COR-L47 (cell line): ENCODE data around the gene MT1M.
"Not testable (repeated sequence)": the region's sequence is repeated elsewhere in the genome, so short reads cannot be mapped to it uniquely, and the experiment has no call there.

Experiments used
- DNase-seq: peaks from one replicate; lab custom pipeline; 2025; lab: John Stamatoyannopoulos, UW

MT1M gene

DNA sequence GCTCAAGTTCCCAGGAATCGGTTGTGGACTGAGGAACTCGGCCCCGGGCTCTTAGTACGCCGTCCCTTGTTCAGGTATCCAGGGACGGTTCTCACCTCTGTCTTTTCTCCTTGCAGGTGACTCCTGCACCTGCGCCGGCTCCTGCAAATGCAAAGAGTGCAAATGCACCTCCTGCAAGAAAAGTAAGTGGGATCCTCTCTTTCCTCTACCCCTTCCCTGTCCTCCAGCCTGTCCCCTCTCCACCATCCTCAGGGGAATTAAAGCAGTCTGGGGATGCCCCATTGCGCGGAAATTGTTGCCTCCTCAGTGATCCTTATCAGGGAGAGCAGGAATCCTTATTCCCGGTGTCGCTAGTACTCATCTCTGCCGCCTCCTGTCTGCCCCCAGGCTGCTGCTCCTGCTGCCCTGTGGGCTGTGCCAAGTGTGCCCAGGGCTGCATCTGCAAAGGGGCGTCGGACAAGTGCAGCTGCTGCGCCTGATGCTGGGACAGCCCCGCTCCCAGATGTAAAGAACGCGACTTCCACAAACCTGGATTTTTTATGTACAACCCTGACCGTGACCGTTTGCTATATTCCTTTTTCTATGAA lies 23.5 kb upstream of the MT1M start:
- DNase-seq, result no peak

DNA sequence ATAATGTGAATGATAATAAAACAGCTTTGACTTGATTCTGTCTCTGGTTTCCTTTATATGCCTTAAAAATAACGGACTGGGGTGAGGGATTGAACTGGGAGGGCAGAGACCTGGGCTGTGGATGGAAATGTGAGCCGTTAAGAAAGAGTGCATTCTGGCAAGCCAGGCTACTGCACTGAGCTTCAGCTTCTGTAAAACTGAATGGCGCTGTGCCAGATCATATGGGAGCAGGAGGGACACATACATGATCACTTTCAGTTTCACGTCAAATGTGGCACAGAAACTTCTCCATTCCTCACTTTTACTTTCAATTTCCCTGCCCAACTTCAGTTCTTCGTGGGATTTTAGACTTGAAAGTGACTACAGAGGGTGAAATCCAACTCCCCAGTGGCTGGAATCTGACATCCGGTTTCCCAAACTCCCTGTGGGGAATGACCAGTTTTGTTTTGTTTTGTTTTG lies 23.0 kb upstream of the MT1M start:
- peak; percentile 28 for DNase-seq

DNA sequence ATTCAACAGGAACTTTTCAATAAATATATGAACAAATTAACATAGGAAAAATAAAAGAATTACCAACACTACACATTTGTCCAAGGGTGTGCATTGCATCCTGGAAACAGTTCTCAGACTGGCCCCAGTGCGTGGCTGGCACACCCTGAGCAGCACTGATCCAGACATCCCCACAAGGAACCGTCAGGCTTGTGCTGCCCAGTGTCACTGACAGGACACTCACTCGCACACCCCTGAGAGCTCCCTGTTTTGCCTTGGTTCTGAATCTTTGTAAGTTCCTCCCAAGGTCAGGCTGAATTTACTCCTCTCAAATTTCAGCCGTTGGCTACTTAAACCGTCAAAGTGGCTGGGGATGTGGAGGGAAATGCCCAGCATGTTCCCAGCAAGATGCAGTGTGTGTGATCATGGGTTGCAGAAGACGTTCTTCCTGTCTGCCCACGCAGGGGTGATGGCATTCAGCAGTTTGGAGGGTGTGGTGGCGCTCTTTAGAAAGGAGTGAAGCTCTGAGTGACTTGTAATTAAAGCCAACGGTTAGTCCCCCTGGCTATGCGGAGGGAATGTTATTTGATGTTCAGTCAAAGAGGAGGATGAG lies 22.3 kb upstream of the MT1M start:
- DNase-seq, result peak; percentile 7

DNA sequence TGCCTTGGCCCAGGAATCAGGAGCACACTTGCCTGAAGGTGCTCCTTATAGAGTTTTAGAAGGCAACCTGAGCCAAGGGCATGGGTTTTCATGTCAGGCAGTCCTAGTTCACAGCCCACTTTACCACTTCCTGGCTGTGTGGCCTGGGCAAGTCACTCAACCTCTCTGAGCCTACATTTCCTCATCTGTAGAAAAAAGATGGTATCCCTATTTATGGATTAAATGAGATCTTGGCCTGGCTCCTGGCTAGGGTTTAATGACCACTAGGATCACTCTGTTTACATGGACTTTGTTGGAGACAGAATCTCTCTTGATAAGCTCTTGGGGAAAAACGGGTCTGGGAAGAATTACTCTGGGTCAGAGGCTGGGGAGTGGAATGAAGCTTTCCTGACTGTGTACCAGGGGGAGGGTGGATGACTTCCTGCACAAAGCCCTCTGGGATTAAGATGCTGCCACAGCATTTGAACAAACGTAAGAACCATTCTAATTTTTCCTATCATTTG lies 21.8 kb upstream of the MT1M start:
- no peak for DNase-seq

DNA sequence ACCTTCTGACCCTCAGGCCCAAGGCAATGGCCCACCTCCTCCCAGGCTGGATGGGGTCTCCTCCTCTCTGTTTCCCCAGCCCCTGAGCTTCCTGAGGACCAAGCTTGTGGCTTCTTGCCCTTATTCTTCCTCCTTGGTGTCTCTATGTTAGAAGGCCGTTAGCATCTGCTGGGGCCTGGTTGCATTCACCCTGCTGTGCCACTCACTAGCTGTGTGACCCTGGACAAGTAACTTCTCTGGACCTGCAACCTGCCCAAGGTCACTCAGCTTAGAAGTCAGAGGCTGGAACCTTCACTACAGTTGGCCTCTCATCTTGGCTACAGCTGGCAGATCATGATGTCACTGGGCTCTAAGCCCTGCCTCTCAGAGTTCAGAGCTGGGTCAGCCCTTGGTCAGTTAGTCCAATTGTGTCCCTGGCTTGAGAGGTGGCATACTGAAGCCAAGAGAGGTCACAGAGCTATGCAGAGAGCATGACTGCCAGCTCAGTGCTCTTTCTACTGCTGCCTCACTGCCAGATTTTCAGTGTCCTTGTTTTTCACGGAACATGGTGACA lies 21.1 kb upstream of the MT1M start:
- no peak for DNase-seq

DNA sequence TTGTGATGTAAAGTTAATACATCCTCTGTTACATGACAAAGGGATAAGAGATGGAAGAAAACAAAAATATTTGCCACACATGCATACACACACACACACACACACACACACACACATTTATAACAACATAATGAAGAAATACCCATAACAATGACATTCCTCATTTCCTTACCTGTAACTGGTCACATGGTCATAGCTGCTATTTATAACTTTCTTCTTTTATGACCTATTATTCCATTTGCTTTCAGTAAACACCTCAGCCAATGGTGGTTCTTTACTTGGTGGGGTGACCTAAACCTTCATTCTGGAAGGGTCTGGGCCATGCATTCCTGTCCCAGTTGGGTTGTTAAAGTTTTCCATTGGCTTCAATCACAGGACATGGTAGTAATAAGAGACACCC lies 18.8 kb upstream of the MT1M start:
- no peak for DNase-seq

DNA sequence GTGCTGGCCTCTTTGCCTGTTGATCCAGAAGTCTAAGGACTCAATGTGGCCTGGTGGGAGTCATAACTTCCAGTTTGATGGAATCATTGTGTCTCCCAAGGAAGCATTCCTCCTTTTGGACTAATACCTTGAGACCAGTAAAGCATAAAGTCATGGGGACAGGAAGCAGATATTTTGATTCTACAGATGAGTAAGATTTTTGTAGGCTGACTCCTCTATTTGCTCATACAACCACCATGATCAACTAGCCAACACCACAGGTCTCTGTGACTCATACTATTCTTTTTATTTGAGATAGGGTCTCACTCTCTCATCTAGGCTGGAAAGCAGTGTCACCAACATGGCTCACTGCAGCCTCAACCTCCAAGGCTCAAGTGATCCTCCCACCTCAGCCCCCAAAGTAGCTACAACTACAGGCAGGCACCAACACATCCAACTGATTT lies 17.9 kb upstream of the MT1M start:
- no peak for DNase-seq

DNA sequence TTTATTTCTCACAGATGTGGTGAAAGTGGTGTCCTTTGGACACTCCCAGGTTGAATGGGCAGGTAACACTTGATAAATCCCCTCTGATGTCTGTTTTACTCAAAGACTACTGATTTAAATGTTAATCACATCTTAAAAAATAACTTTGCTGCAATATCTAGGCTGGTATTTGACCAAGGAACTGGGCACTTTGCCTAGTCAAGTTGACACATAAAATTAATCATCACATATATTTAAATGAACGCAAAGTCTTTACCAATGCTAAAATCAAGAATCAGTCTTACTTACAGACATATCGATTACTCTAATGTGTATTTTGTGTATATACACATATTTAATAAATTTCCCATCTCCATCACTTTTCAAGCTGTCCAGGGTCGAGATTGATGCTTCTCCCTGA lies 17.1 kb upstream of the MT1M start:
- DNase-seq, result no peak

DNA sequence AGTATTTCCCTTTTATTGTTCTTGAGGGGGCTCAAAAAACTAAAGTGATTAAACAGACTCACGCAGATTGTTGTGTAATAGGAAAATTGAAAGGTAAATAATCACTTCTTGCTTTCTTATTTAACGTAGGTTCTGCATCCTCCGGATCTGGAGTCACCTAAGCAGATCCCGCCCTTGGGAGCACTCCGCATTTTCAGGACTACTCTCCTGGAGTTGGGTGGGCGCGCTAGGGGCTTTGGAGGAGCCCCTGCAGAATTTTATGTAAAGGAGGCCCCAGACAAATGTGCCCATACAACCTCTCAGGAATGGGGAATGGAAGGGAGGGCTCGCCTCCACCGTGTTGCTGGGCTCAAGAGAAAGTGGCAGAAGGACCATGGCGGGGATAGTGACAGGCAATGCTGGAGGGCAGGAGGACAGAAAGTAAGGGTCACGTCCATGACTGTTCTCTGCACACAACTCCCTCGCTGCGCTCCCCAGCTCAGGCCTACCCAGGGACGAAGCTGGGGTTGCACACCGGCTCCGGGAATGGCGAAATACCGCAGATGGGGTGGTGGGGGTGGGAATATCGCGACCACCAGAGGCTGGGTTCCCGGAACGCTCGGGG lies 15.7 kb upstream of the MT1M start:
- DNase-seq, result no peak

DNA sequence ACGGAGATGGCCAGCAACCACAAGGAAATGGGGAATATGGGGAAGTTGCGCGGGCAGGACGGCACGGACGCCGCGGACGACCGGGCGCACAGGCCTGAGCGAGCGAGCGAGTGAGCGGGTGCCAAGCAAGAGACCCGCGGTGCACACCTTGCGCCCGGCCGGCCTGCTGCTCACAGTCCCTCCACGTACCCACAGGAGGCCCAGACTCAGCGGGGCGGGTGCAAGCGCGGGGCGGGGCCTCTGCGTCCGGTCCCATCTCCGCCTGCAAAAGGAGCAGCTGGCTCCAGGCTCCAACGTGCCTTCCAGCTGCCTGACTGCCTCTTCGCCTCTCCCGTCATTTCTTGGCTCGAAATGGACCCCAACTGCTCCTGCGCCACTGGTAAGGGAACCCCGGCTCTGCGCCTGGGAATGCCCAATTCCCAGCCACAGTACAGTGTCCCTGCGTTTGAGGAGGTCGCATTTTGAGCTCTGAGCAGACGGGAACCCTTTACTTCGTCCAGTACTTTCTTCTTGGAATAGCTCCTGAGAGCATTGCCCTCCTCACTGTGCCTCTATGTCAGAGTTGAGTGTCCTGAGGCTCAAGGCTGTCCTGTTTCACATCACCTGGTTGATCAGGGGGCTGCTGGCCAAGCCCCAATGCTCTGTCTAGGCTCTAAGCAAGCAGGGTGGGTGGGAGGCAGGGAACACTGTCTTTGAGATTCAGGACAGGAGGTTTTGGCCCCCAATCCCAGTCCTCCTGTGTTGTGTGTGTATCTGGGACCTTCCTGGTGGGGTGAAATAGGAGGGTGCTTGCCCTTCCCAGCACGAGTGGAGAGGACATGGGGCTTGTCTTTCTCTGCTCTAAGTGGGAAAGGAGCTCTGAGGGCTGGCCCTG lies 15.0 kb upstream of the MT1M start:
- no peak for DNase-seq

DNA sequence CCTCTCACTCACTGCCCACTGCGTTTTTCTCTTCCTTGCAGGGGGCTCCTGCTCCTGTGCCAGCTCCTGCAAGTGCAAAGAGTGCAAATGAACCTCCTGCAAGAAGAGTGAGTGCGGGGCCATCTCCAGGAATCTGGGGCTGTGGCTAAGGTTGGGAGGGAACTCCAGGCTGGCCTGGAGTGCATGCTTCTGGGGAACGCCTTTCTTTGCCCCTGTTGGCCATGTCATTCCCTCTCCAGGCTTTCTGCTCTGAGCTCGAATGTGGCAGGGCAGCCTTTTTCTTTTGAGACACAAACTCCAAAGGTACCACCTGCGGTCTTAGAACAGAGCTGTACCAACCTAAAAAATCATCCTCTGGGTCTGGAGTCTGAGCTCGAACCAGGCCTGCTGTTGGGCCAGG lies 14.3 kb upstream of the MT1M start:
- no peak for DNase-seq

DNA sequence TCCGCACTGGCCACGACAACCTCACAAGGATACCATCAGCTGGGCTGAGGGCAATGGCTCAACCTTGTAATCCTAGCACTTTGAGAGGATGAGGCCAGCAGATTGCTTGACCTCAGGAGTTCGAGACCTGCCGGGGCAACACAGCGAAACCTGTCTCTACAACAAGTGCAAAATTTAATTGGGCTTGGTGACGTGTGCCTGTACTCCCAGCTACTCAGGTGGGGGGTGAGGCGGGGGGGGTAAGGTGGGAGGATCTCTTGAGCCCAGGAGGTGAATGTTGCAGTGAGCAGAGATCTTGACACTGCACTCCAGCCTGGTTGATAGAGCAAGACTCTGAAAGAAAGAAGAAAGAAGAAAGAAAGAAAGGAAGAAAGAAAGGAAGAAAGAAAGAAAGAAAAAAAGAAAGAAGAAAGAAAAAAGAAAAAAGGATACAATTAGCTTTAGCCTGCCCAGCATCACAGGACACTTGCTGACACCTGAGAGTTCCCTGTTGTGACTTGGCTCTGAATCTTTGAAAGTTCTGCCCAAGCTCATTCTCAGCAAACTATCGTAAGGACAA lies 12.0 kb upstream of the MT1M start:
- no peak for DNase-seq

DNA sequence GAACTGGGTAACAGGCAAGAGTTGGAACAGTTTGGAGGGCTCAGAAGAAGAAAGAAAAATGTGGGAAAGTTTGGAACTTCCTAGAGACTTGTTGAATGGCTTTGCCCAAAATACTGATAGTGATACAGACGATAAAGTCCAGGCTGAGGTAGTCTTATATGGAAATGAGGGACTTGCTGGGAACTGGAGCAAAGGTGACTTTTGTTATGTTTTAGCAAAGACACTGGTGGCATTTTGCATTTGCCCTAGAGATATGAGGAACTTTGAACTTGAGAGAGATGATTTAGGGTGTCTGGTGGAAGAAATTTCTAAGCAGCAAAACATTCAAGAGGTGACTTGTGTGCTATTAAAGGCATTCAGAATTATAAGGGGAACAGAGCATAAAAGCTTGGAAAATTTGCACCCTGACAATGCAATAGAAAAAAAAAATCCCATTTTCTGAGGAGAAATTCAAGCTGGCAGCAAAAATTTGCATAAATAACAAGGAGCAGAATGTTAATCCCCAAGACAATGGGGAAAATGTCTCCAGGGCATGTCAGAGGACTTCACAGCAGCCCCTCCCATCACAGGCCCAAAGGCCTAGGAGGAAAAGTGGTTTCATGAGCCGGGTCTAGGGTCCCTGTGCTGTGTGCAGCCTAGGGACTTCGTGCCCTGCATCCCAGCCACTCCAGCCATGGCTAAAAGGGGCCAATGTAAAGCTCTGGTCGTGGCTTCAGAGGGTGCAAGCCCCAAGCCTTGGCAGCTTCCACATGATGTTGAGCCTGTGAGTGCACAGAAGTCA lies 10.6 kb upstream of the MT1M start:
- DNase-seq, result not testable (repeated sequence)

DNA sequence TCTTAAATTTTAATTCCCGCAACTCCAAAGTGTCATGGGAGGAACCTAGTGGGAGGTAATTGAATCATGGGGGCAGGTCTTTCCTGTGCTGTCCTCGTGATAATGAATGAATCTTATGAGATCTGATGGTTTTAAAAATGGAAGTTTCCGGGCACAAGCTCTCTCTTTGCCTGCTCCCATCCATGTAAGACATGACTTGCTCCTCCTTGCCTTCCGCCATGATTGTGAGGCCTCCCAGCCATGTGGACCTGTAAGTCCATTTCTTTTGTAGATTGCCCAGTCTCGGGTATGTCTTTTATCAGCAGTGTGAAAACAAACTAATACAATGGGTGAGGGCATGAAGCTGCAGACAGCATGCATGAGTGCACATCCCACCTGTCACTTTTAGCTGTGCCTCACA lies 9.3 kb upstream of the MT1M start:
- DNase-seq, result not testable (repeated sequence)

DNA sequence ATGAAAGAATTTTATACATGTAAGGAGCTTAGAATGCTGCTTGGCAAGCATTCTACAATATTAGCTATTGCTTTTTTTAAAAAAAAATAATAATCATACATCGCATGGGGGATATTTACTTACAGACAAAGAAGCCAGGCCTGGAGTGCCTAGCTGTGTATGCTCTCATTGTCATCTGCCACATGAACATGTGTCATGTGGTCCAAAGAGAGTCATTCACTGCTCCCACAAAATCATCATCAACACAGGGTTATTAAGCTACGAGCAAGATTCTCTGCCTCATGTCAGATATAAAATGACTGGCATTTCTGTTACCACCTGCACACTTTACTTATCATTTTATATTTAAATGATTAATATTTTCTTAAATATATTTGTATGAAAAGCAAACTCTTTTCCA lies 8.8 kb upstream of the MT1M start:
- DNase-seq, result no peak

DNA sequence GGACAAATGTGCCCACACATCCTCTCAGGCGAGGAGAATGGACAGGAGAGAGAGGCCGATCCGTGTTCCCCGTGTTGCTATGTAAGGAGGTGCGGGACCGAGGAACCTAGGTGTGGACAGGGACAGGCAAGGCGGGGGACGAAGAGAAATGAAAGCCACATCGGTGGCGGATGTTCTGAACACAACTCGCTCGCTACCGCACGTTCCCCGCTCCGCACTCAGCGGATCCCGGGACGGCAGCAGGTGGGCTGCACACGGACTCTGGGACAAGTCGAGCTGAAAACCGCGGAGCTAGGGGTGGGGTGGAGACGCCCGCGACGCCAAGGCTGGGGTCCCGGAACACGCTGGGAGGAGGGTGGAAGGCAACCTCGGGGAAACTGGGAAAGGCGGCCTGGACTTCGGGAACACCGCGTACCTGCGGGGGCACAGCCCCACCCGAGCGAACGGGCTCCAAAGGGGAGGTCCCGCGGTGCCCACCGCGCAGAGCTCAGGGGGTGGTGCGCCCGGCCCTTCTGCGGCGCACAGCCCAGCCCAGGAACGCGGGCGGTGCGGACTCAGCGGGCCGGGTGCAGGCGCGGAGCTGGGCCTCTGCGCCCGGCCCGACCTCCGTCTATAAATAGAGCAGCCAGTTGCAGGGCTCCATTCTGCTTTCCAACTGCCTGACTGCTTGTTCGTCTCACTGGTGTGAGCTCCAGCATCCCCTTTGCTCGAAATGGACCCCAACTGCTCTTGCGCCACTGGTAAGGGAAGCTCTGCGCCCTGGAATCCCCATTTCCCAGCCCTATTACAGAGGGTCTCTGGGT lies 7.1 kb upstream of the MT1M start, which contains the start of gene MT1E:
MT1E (plus strand) TSS at position 642 of the 803 bp plus-strand sequence; CDS start at position 713, 71 bp downstream.
- no peak for DNase-seq

DNA sequence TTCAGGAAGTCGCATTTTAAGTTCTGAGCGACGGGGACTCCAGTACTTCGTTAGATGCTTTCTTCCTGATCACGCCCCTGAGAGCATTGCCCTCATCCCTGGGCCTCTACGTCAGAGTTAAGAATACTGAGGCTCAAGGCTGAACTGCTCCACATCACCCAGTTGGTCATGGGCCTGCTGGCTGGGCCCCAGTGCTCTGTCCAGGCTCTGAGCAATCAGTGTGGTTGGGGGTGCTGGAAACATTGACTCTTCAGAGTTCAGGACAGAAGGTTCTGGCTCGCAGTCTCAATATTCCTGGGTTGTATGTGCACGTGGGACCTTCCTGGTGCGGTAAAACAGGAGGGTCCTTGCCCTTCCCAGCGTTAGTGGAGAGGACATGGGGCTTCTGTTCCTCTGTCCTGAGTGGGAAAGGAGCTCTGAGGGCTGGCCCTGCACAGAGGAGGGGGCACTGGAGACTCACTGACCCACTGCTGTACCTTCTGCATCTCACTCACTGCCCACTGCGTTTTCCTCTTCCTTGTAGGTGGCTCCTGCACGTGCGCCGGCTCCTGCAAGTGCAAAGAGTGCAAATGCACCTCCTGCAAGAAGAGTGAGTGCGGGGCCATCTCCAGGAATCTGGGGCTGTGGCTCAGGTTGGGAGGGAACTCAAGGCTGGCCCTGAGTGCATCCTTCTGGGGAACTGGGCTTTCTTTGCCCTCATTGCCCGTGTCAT lies 6.4 kb upstream of the MT1M start:
- no peak for DNase-seq

DNA sequence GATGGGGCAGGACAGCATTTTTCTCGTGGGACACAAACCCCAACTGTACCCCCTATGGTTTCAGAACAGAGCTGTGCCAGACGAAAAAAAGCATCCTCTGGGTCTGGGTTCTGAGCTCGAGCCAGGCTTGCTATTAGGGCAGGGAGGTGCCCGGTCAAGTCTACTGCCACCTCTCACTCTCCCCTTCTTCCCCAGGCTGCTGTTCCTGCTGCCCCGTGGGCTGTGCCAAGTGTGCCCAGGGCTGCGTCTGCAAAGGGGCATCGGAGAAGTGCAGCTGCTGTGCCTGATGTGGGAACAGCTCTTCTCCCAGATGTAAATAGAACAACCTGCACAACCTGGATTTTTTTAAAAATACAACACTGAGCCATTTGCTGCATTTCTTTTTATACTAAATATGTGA lies 5.8 kb upstream of the MT1M start:
- DNase-seq, result no peak
